ENCODE measurements around the gene LIN52. TPM values are rescaled to one million over a fixed set of nuclear protein-coding genes. Genes with fewer than 3 reads are reported as not detected.

The LIN52 gene
- total and polyA plus RNA-seq, 9 of the 15 experiments (the other 6 are each of a cell fraction or from before 2014, with no cell fraction given): 4.6 to 11.8 (median 9.2) TPM

- TF ChIP-seq MGA (IDR thresholded peaks at IDR 0.05) (peak; percentile 53), HMG20B (CRISPR knock-in tag; IDR thresholded peaks at IDR 0.05) (no peak), MAFF (IDR thresholded peaks at IDR 0.05; ENCODE audit: low read length) (no peak), CBX5 (IDR thresholded peaks at IDR 0.05; ENCODE audit: borderline replicate concordance, low read depth) (no peak), ZNF507 (tag; conservative IDR thresholded peaks at IDR 0.05) (no peak), PTBP1 (IDR thresholded peaks at IDR 0.05; ENCODE audit: low read depth, low read length) (no peak), KLF10 (CRISPR knock-in tag; IDR thresholded peaks at IDR 0.05) (no peak), SP1 (CRISPR knock-in tag; IDR thresholded peaks at IDR 0.05) (no peak), DACH1 (IDR thresholded peaks at IDR 0.05; ENCODE audit: partially characterized antibody) (no peak), NR1H2 (CRISPR knock-in tag; IDR thresholded peaks at IDR 0.05) (no peak), ZNF263 (CRISPR knock-in tag; IDR thresholded peaks at IDR 0.05; ENCODE audit: borderline replicate concordance) (no peak)
- TF ChIP-seq, protein P1, sequence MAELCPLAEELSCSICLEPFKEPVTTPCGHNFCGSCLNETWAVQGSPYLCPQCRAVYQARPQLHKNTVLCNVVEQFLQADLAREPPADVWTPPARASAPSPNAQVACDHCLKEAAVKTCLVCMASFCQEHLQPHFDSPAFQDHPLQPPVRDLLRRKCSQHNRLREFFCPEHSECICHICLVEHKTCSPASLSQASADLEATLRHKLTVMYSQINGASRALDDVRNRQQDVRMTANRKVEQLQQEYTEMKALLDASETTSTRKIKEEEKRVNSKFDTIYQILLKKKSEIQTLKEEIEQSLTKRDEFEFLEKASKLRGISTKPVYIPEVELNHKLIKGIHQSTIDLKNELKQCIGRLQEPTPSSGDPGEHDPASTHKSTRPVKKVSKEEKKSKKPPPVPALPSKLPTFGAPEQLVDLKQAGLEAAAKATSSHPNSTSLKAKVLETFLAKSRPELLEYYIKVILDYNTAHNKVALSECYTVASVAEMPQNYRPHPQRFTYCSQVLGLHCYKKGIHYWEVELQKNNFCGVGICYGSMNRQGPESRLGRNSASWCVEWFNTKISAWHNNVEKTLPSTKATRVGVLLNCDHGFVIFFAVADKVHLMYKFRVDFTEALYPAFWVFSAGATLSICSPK (IDR thresholded peaks at IDR 0.05; ENCODE audit: borderline replicate concordance): no peak
- TF ChIP-seq, protein P2, sequence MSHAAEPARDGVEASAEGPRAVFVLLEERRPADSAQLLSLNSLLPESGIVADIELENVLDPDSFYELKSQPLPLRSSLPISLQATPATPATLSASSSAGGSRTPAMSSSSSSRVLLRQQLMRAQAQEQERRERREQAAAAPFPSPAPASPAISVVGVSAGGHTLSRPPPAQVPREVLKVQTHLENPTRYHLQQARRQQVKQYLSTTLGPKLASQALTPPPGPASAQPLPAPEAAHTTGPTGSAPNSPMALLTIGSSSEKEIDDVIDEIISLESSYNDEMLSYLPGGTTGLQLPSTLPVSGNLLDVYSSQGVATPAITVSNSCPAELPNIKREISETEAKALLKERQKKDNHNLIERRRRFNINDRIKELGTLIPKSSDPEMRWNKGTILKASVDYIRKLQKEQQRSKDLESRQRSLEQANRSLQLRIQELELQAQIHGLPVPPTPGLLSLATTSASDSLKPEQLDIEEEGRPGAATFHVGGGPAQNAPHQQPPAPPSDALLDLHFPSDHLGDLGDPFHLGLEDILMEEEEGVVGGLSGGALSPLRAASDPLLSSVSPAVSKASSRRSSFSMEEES (CRISPR knock-in tag; IDR thresholded peaks at IDR 0.05): no peak
Measured at GRCh38 chr14:74217672-74218448, 133.1 kb downstream of the LIN52 start (continued).
